OCI-LY1 (cell line): ENCODE results near the gene PRAMEF10.
"Not testable (repeated sequence)": the region's sequence is repeated elsewhere in the genome, so short reads cannot be mapped to it uniquely, and the experiment has no call there.

ENCODE experiments used
- H2AFZ ChIP-seq: fragments of 200-600 bp; sonication (generic), shearing (Covaris generic); 2 replicates; pipeline ENCODE4 v1.6.0; 2014; ENCODE audit warnings: antibody characterized with exemption, mild to moderate bottlenecking, low read length
- H3F3A ChIP-seq: fragments of 200-600 bp; sonication (generic), shearing (Covaris generic); 2 replicates; pipeline ENCODE4 v1.6.0; 2014; ENCODE audit warnings: mild to moderate bottlenecking, antibody characterized with exemption, low read length, moderate library complexity; ENCODE audit not compliant: insufficient read depth
- H3K27ac ChIP-seq: fragments of 200-600 bp; sonication (generic); 2 replicates; pipeline ENCODE4 v1.5.1; 2014; ENCODE audit warnings: low read length, mixed run types, mild to moderate bottlenecking, low read depth; ENCODE audit not compliant: poor library complexity, severe bottlenecking
- H3K27me3 ChIP-seq: fragments of 200-600 bp; sonication (generic); 2 replicates; pipeline ENCODE4 v1.6.0; 2014; ENCODE audit warnings: antibody characterized with exemption, mild to moderate bottlenecking, low read length, moderate library complexity; ENCODE audit not compliant: insufficient read depth
- H3K36me3 ChIP-seq: fragments of 200-600 bp; sonication (generic); 2 replicates; pipeline ENCODE4 v1.6.1; 2014; ENCODE audit warnings: mild to moderate bottlenecking, antibody characterized with exemption, low read length, moderate library complexity, mixed read lengths; ENCODE audit not compliant: insufficient read depth
- H3K4me1 ChIP-seq: fragments of 200-600 bp; sonication (generic); 2 replicates; pipeline ENCODE4 v1.5.1; 2014; ENCODE audit warnings: mild to moderate bottlenecking, low read length, moderate library complexity; ENCODE audit not compliant: insufficient read depth, severe bottlenecking
- H3K4me2 ChIP-seq: fragments of 200-600 bp; sonication (generic), shearing (Covaris generic); 2 replicates; pipeline ENCODE4 v1.6.1; 2014; ENCODE audit warnings: low read length
- H3K4me3 ChIP-seq: fragments of 200-600 bp; sonication (generic); 2 replicates; pipeline ENCODE4 v1.5.1; 2014; ENCODE audit warnings: low read length, low read depth, mild to moderate bottlenecking, mixed read lengths; ENCODE audit not compliant: poor library complexity, severe bottlenecking
- H3K79me2 ChIP-seq: fragments of 200-600 bp; shearing (Covaris generic); 2 replicates; pipeline ENCODE4 v1.6.1; 2016; ENCODE audit warnings: mixed run types, low read length, mixed read lengths; ENCODE audit not compliant: insufficient read depth
- H3K9ac ChIP-seq: fragments of 200-600 bp; sonication (generic), shearing (Covaris generic); 2 replicates; pipeline ENCODE4 v1.6.1; 2014; ENCODE audit warnings: mild to moderate bottlenecking, low read length, mixed read lengths
- H3K9me2 ChIP-seq: fragments of 200-600 bp; sonication (generic), shearing (Covaris generic); 2 replicates; pipeline ENCODE4 v1.6.1; 2014; ENCODE audit warnings: low read depth, mild to moderate bottlenecking, low read length, mixed read lengths
- H3K9me3 ChIP-seq: fragments of 200-600 bp; shearing (Covaris generic); 2 replicates; pipeline ENCODE4 v1.6.1; 2014; ENCODE audit warnings: low read length, mixed read lengths
- H4K20me1 ChIP-seq: fragments of 200-600 bp; sonication (generic), shearing (Covaris generic); 2 replicates; pipeline ENCODE4 v1.6.0; 2016; ENCODE audit warnings: mild to moderate bottlenecking, low read length; ENCODE audit not compliant: insufficient read depth

The PRAMEF10 gene

GRCh38 chr1:12898170-12898569 is at the start of gene PRAMEF10:
Gene PRAMEF10, minus strand, starts transcription at chr1:12898270. Its CDS starts 2,423 bp downstream, at chr1:12895847.
- not testable (repeated sequence) for H3K27me3 ChIP-seq, H3K4me2 ChIP-seq, H3K36me3 ChIP-seq, H3K9me2 ChIP-seq, H2AFZ ChIP-seq, H3K27ac ChIP-seq, H3F3A ChIP-seq, H3K9me3 ChIP-seq, H3K4me3 ChIP-seq, H4K20me1 ChIP-seq, H3K79me2 ChIP-seq, H3K4me1 ChIP-seq, H3K9ac ChIP-seq

GRCh38 chr1:12947480-12947879 is 49.4 kb upstream of the PRAMEF10 start, which contains the start of gene PRAMEF6:
Gene PRAMEF6, minus strand, starts transcription at chr1:12947580. Its CDS starts 5,062 bp downstream, at chr1:12942518.
- not testable (repeated sequence) for H3K27ac ChIP-seq, H3F3A ChIP-seq, H3K9me2 ChIP-seq, H3K9ac ChIP-seq, H3K27me3 ChIP-seq, H2AFZ ChIP-seq, H3K4me2 ChIP-seq, H3K4me3 ChIP-seq, H3K4me1 ChIP-seq, H3K36me3 ChIP-seq, H3K9me3 ChIP-seq, H4K20me1 ChIP-seq, H3K79me2 ChIP-seq

- not testable (repeated sequence) for H3K4me1 ChIP-seq, H4K20me1 ChIP-seq, H3F3A ChIP-seq, H3K27me3 ChIP-seq, H3K4me2 ChIP-seq, H3K9ac ChIP-seq, H3K9me2 ChIP-seq, H3K79me2 ChIP-seq, H3K36me3 ChIP-seq, H2AFZ ChIP-seq, H3K27ac ChIP-seq, H3K4me3 ChIP-seq, H3K9me3 ChIP-seq
Observed at GRCh38 chr1:12924368-12924767, 26.3 kb upstream of the PRAMEF10 start.

- not testable (repeated sequence) for H3F3A ChIP-seq, H4K20me1 ChIP-seq, H3K9me3 ChIP-seq, H3K4me2 ChIP-seq, H3K27ac ChIP-seq, H3K9me2 ChIP-seq, H3K9ac ChIP-seq, H3K4me3 ChIP-seq, H2AFZ ChIP-seq, H3K27me3 ChIP-seq, H3K79me2 ChIP-seq, H3K4me1 ChIP-seq, H3K36me3 ChIP-seq
Observed at GRCh38 chr1:12921749-12922148, 23.7 kb upstream of the PRAMEF10 start.

GRCh38 chr1:12916310-12916709 is 18.2 kb upstream of the PRAMEF10 start, which contains the start of gene PRAMEF7:
Gene PRAMEF7, plus strand, starts transcription at chr1:12916610. Its CDS starts 1,083 bp downstream, at chr1:12917693.
- H3K36me3 ChIP-seq, H3K9ac ChIP-seq, H3K4me2 ChIP-seq, H3K27ac ChIP-seq, H2AFZ ChIP-seq, H3K4me1 ChIP-seq, H4K20me1 ChIP-seq, H3K9me3 ChIP-seq, H3K79me2 ChIP-seq, H3F3A ChIP-seq, H3K4me3 ChIP-seq, H3K9me2 ChIP-seq, H3K27me3 ChIP-seq: not testable (repeated sequence)

GRCh38 chr1:12903793-12904572 is 5.9 kb upstream of the PRAMEF10 start:
- H3K9ac ChIP-seq, H3K36me3 ChIP-seq, H3F3A ChIP-seq, H3K4me3 ChIP-seq, H3K4me2 ChIP-seq, H3K79me2 ChIP-seq, H3K27me3 ChIP-seq, H2AFZ ChIP-seq, H4K20me1 ChIP-seq, H3K9me2 ChIP-seq, H3K27ac ChIP-seq, H3K9me3 ChIP-seq, H3K4me1 ChIP-seq: not testable (repeated sequence)

- not testable (repeated sequence) for H3K4me3 ChIP-seq, H3K27ac ChIP-seq, H3F3A ChIP-seq, H3K9me2 ChIP-seq, H4K20me1 ChIP-seq, H3K9ac ChIP-seq, H3K36me3 ChIP-seq, H3K4me2 ChIP-seq, H3K4me1 ChIP-seq, H3K9me3 ChIP-seq, H2AFZ ChIP-seq, H3K79me2 ChIP-seq, H3K27me3 ChIP-seq
Observed at GRCh38 chr1:12899186-12899585, 1.1 kb upstream of the PRAMEF10 start.
